ENCODE results near the gene DRGX. TPM values are rescaled to one million over a fixed set of nuclear protein-coding genes. Genes with fewer than 3 reads are reported as not detected.

DRGX gene
- total RNA-seq, 4 donors from 2014 or later = 0.14 TPM; not detected in 3

DNA sequence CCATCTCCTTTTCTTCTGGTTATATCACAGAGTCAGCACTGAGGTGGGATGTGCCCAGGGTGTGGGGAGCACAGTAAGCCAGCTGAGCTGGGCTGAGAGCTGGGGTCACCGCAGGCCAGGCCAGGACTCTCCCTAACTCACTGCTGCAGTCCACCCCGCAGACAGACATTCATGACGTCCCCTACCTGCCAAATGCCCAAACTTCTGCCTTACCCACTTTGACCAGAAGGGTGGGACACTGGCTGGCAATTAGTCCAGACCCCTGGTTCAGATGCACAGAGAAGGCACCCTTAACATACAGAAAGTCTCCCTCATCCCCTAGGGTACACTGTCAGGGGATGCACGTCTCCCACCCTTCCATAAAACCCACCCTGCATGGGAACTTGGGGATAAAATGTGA, 2.1 kb downstream of the DRGX start:
- Histone ChIP-seq H3K4me1 (peaks cover 0 to 5% of the 10 kb centered on the region in 2 donors), H3K4me3 (no peak overlapping the region), H3K27me3 (peaks cover 9 to 51% of the 10 kb centered on the region in 2 donors), H3K27ac (no peak overlapping the region), H3K36me3 (no peaks in the 10 kb centered on the region), H3K9me3 (no peaks in the 10 kb centered on the region)
- intact Hi-C loops (cut with DNase I; ENCODE audit: low total_unique reads) = no loop called here
- no peak for TF ChIP-seq POLR2A (IDR thresholded peaks at IDR 0.05)
- TF ChIP-seq, protein P1, sequence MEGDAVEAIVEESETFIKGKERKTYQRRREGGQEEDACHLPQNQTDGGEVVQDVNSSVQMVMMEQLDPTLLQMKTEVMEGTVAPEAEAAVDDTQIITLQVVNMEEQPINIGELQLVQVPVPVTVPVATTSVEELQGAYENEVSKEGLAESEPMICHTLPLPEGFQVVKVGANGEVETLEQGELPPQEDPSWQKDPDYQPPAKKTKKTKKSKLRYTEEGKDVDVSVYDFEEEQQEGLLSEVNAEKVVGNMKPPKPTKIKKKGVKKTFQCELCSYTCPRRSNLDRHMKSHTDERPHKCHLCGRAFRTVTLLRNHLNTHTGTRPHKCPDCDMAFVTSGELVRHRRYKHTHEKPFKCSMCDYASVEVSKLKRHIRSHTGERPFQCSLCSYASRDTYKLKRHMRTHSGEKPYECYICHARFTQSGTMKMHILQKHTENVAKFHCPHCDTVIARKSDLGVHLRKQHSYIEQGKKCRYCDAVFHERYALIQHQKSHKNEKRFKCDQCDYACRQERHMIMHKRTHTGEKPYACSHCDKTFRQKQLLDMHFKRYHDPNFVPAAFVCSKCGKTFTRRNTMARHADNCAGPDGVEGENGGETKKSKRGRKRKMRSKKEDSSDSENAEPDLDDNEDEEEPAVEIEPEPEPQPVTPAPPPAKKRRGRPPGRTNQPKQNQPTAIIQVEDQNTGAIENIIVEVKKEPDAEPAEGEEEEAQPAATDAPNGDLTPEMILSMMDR (IDR thresholded peaks at IDR 0.05) = no peak
- DNase-seq = no peak

DNA sequence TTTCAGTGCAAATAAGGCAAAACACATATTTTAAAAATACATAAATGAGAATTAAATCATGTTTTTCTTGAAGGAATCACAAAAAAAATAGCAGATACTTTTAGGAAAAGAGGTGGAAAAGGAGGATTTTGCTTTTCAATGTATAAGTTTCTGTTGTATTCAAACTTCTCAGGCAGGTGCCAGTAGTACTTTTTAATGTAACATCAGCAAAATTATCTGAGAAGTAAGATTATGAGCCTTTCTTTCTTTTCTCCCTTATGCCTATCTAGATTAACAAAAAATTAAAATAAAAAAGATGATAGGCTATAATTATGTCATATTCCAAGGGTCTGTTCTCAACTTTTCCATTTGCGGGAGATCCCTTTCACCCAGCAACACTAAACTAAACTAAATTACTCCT, 2.6 kb downstream of the DRGX start:
- Histone ChIP-seq H3K9me3 (no peaks in the 10 kb centered on the region), H3K4me1 (peaks cover 0 to 5% of the 10 kb centered on the region in 2 donors), H3K4me3 (no peak overlapping the region), H3K27me3 (peaks cover 5 to 47% of the 10 kb centered on the region in 2 donors), H3K36me3 (no peaks in the 10 kb centered on the region), H3K27ac (no peak overlapping the region)
- TF ChIP-seq, protein P1 (IDR thresholded peaks at IDR 0.05) = no peak
- no peak for TF ChIP-seq POLR2A (IDR thresholded peaks at IDR 0.05)
- no peak for DNase-seq
- intact Hi-C loops (cut with DNase I; ENCODE audit: low total_unique reads) = no loop called here

DNA sequence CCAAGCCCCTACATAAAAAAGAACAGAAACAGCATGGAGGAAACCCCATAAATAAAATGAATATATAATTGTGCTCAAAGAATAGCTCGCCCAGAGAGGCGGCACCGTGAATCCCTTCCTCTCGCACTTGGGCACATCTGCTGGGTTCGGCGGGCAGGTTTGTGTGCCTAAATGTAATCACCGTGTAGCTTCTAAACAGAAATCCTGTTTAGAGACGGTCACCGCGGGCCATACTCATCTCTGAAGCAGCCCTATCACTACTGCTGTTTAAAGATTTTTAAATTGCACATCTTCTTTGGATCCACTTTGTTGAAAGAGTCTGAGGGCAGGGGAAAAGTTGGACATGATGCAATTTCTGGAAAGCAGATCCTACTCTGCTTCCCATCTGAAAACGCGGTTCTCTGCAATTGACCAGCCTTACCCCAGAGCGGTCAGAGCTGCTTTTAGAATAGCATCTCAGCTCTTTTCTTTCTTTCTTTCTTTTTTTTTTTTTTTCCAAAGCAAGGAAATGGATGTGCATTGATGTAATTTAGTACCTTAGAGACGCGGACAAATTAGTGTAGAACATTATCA, 6.4 kb downstream of the DRGX start:
- Histone ChIP-seq H3K27ac (no peak overlapping the region), H3K27me3 (peaks cover 0 to 17% of the 10 kb centered on the region in 2 donors), H3K36me3 (no peaks in the 10 kb centered on the region), H3K9me3 (no peaks in the 10 kb centered on the region), H3K4me3 (no peak overlapping the region), H3K4me1 (no peaks in the 10 kb centered on the region)
- DNase-seq = no peak
- TF ChIP-seq POLR2A (IDR thresholded peaks at IDR 0.05) = no peak
- TF ChIP-seq, protein P1 (IDR thresholded peaks at IDR 0.05) = no peak
- intact Hi-C loops (cut with DNase I; ENCODE audit: low total_unique reads) = no loop called here

DNA sequence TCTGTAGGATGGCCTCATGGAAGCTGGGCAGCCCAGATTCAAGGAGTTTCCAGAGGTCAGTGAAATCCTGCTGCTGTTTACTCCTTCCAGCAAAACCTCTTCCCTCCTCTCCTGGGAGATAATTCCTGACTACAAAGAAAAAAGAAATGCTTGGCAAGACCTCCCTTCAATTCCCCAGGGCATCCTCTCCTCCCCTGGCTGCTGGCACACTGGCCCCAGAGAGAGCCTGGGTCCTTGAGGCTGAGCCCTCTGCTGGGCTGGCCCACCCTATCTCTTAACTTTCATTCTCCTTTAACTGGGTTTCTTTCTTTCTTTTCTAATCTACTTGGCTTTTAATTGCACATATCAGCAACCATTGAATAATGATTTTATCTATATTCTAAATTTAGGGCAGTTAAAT, 7.7 kb downstream of the DRGX start:
- TF ChIP-seq POLR2A (IDR thresholded peaks at IDR 0.05) = no peak
- Histone ChIP-seq H3K27me3 (peaks cover 0 to 6% of the 10 kb centered on the region in 2 donors), H3K9me3 (no peaks in the 10 kb centered on the region), H3K36me3 (no peaks in the 10 kb centered on the region), H3K4me1 (no peaks in the 10 kb centered on the region), H3K27ac (no peak overlapping the region), H3K4me3 (no peak overlapping the region)
- DNase-seq = no peak
- intact Hi-C loops (cut with DNase I; ENCODE audit: low total_unique reads) = no loop called here

DNA sequence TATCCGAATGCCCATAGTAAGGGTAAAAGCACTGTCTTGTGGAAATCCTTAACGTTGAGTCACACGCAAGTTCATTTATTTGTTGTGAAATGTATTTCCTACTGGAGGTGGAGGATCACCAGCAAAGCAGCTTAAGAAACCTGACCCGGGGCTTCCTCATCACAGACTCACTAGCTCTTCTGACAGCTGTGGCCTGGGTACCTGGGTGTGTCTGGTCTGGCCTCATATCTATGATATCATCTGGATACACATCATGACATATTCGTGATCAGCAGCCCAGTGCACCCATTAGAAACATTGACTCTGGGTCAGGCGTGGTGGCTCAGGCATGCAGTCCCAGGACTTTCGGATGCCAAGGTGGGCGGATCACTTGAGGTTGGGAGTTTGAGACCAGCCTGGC, 8.8 kb downstream of the DRGX start:
- H3K27ac ChIP-seq = no peak overlapping the region
- H3K9me3 ChIP-seq = no peaks in the 10 kb centered on the region
- H3K4me3 ChIP-seq = no peak overlapping the region
- no peaks in the 10 kb centered on the region for H3K36me3 ChIP-seq
- H3K4me1 ChIP-seq = no peaks in the 10 kb centered on the region
- no peak for DNase-seq
- intact Hi-C loops (cut with DNase I; ENCODE audit: low total_unique reads) = no loop called here
- TF ChIP-seq POLR2A (IDR thresholded peaks at IDR 0.05) = no peak
- TF ChIP-seq, protein P1 (IDR thresholded peaks at IDR 0.05) = no peak
- H3K27me3 ChIP-seq = no peaks in the 10 kb centered on the region

Data from uterus (tissue), 4 donors.